NCI-H748 (cell line): ENCODE data around the gene PEX26.
"Not testable (repeated sequence)": the region's sequence is repeated elsewhere in the genome, so short reads cannot be mapped to it uniquely, and the experiment has no call there.

Experiments used
- DNase-seq: peaks from one replicate; lab custom pipeline; 2025; ENCODE audit not compliant: unreplicated experiment; lab: John Stamatoyannopoulos, UW

PEX26 gene

GRCh38 chr22:18115906-18116371 lies 38.1 kb downstream of the PEX26 start:
- DNase-seq = no peak

DNA sequence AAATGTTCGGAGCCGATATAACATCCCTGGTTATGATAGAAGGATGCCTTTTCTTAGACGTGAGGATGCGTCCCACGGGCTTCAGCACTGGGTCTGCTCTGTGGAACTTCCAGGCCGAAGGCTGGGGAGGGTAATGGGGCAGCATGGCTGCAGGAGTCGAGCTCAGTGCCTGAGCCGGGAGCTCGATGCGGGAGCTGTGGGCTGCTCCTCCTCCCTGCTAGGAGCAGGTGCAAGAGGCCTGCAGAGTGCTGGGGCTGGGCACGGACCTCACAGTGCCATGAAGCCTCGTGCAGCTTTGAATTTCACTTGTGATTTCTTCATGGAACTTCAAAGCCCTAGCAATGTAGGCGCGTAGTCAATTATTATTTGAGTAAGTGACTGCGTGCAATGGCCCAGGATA lies 38.8 kb downstream of the PEX26 start:
- DNase-seq = no peak

DNA sequence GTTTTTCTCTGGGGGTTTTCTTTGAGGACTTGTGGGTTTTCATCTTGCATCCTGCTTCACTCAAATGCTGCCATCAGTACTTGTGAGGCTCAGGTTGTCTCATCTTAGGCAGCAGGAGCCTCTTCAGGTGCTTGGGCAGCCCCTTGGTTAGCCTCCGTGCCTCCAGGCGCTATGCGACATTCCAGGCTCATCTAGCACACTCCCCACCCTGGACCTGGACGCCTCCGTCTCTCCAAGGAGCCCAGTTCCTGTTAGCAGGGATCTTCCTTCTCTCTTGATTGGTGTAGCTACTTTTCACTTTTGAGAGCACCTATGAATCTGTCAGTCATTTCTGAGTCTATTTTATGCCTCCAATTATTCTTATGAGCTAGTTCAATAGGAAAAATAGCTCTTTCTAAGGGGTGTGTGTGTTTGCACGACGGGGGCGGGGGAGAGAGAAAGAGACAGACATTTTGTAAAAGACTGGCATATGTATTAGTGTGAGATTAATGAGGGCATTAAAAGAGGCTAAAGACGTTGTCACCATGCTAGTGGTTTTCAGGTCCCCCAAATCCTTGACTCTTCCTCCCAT lies 40.6 kb downstream of the PEX26 start:
- no peak for DNase-seq

- no peak for DNase-seq
These were observed 41.8 kb downstream of the PEX26 start for GRCh38 chr22:18119409-18120110.

DNA sequence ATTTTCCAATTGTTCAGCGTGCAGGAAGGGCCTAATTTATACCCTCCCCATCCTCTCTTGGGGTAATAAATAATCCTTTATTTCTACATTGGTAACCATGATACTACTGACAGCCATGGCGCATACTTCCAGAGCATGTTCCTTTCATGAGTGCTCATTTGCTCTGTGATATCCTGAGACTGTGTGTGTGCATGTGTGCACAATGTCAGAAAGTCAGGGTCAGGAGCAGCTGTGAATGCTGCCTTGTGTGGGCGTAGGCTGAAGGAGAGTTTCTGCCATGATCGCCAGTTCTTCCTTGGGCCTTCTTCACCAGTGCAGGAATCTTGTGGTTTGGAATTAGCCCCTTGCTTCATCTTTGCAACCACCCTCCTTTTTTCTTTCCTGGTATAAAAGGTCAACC lies 43.1 kb downstream of the PEX26 start:
- DNase-seq = no peak

- no peak for DNase-seq
These were observed 43.7 kb downstream of the PEX26 start for GRCh38 chr22:18121506-18121905.

DNA sequence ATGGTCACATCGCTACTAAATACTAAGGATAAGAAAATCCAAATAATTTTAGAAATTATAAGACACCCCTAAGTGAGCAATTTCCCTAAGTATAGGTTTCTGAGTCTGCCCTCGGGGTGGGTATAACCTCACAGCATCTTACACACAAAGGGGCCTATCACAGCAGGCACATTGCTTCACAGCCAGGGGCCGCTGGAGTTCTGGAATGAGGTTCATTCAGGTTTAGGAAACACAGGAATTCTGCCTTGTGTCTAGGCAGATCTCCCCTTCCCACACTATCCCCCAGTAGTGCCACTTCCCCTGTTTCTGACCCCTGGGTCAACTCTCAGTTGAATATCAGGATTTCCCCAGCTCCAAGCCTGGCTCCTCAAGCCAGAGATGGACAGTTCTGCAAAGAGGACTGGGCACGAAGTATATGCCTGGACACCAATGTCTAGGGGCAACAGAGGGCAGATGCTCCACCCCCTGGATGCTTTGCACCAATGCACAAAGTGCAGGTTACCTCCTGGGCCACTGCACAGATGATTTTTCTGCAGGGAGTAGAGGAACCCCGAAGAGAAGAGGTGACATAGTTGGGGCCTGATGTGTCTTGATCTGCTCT lies 44.3 kb downstream of the PEX26 start:
- no peak for DNase-seq

GRCh38 chr22:18123476-18124025 lies 45.8 kb downstream of the PEX26 start:
- DNase-seq = not testable (repeated sequence)

DNA sequence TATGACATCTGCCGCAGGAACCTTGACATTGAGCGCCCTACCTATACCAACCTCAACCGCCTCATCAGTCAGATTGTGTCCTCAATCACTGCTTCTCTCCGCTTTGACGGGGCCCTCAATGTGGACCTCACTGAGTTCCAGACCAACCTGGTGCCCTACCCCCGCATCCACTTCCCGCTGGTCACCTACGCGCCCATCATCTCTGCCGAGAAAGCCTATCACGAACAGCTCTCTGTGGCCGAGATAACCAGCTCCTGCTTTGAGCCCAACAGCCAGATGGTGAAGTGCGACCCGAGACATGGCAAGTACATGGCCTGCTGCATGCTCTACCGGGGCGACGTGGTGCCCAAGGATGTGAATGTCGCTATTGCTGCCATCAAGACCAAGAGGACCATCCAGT lies 48.8 kb downstream of the PEX26 start:
- no peak for DNase-seq

DNA sequence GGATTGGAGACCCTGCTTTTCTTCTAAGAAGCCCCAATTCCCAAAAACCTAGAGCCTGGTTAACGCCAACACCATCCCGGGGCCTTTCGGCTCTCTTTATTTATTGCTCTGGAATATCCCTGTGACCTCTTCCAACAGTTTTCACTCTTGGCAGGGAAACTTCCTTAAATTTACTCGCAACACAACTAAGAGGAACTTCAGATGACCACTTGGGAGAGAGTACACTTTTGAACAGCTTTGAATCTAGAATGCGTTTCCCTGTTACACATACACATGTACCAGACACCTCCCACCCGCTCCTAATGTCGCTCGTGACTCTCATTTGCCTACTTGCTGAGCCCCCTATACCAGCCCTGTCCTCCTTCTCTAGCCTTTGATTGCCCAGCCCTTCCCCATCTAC lies 52.2 kb downstream of the PEX26 start:
- no peak for DNase-seq

- DNase-seq = no peak
These were observed 53.1 kb downstream of the PEX26 start for GRCh38 chr22:18130699-18131429.

DNA sequence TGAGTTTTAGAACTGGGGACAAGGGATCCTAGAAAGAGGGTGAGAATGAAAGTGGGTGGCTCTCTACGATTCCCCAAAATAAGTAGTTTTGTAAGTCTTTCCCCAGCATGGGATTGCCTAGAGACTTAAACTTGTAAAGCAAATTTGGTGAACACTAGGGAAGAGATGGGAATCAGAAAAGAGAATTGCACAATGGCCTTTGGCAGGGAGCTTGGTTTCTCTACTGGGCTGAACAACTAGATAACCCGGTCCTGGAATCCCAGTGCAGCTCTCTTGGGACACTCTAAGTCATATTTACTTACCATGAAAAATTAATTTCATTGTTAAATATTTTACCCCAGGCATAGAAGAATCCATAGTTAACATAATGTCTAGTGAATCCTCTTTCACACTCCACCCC lies 55.7 kb downstream of the PEX26 start:
- DNase-seq = no peak

DNA sequence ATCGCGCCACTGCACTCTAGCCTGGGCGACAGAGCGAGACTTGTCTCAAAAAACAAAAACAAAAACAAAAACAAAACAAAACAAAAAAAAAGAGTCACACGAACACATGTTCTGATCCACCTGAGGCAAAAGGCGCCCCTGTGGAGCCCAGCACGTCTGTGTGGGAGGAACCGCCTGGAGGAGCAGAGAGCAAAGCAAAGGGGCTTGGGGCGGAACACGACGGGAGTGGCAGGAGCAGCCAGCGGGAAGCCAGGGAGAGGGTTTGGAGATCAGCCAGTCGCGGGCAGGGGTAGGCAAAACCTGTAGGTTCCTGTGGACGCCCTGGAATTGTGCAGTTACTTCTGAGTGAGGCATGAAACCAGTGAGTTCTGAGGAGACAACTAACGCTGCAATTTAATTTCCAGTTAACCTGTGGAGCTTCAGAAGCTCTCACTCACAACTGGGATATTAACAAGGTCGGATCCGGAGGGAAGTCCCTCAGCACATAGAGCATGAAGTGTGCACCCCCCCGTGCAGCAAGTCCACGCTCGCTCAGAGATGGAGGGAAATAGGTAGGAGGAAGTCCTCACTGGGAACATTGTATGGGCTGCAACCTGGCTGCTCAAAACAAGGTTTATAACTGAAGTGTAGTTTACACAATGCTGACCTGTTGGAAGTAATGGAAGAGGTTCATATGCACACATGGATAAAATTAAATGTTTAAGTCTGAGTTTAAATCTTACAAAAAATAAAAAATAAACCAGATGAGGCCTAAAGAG lies 59.0 kb downstream of the PEX26 start:
- DNase-seq = no peak

DNA sequence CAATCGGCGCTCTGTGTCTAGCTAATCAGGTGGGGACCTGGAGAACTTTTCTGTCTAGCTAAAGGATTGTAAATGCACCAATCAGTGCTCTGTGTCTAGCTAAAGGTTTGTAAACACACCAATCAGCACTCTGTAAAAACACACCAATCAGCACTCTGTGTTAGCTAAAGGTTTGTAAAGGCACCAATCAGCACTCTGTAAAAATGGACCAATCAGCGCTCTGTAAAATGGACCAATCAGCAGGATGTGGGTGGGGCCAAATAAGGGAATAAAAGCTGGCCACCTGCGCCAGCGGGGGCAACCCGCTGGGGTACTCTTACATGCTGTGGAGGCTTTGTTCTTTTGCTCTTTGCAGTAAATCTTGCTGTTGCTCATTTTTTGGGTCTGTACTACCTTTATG lies 63.2 kb downstream of the PEX26 start:
- DNase-seq = not testable (repeated sequence)

- no peak for DNase-seq
These were observed 66.3 kb downstream of the PEX26 start for GRCh38 chr22:18144105-18144504.

- DNase-seq = no peak
These were observed 68.0 kb downstream of the PEX26 start for GRCh38 chr22:18145676-18146388.

- DNase-seq = no peak
These were observed 68.6 kb downstream of the PEX26 start for GRCh38 chr22:18146389-18146753.

- no peak for DNase-seq
These were observed 70.0 kb downstream of the PEX26 start for GRCh38 chr22:18147791-18148190.

- DNase-seq = no peak
These were observed 70.6 kb downstream of the PEX26 start for GRCh38 chr22:18148293-18148965.

- no peak for DNase-seq
These were observed 74.7 kb downstream of the PEX26 start for GRCh38 chr22:18152519-18152918.
